GM21526 (cell line): Measurements from ENCODE around the gene FAXDC2.
"Not testable (repeated sequence)": the region's sequence is repeated elsewhere in the genome, so short reads cannot be mapped to it uniquely, and the experiment has no call there.

Source experiments
- ATAC-seq: cut with Tn5 transposase; IDR thresholded peaks from one replicate; pipeline ENCODE4 v1.9.1; 2021; ENCODE audit warnings: moderate library complexity; ENCODE audit not compliant: unreplicated experiment, low FRiP score

The FAXDC2 gene

GRCh38 chr5:154832804-154833203, 17.6 kb downstream of the FAXDC2 start:
- ATAC-seq, result not testable (repeated sequence)

- no peak for ATAC-seq
These were observed 19.0 kb downstream of the FAXDC2 start for GRCh38 chr5:154831451-154831850.

GRCh38 chr5:154830596-154830995, 19.8 kb downstream of the FAXDC2 start:
- ATAC-seq, result no peak

DNA sequence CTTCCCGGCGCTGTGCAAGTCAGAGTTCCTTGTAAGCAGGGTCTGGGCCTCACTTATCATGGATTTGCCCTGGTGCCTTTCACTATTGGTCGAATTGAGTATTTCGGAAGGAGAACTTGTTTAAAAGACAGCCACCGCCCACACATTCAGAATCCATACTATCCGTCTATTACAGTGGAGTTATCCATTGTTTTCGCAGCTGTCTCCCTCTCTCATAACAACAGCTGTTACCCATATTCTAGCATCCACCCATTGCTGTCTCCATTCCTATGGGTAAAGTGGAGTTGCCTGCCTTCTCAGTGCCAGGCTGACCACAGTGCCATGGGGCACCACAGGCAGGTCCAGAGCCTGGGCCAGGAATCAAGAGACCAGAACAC, 20.2 kb downstream of the FAXDC2 start:
- ATAC-seq, result no peak

DNA sequence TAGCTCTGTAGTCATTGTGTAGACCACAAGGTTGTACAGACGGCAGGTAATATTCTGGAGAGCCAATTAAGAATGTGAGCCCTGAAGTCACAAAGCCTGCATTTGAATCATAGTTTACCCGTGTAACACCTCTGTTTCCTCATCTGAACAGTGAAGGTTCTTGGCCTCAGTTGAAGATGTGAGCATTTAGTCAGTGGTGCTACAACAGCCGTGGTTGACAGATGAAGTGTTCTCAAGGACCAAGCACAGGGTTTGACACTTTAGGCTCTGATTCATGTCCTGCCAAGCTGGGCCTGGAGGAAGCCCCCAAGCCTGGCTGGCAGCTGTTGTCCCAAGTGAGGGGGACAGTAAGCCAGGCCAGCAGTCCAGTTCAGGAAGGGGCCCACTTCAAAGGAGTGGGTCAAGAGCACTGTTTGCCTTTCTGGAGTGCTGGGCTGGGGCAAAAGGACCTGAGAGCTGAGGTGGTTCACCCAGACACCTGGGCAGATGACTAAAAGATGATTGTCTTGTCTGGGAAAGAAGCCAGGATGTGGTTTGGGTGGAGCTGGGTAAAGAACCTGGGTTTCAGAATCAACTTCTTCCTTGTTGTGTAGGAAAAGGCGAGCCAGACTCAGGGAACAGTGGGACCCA, 20.7 kb downstream of the FAXDC2 start:
- no peak for ATAC-seq

- ATAC-seq, result no peak
These were observed 21.2 kb downstream of the FAXDC2 start for GRCh38 chr5:154829181-154829588.

DNA sequence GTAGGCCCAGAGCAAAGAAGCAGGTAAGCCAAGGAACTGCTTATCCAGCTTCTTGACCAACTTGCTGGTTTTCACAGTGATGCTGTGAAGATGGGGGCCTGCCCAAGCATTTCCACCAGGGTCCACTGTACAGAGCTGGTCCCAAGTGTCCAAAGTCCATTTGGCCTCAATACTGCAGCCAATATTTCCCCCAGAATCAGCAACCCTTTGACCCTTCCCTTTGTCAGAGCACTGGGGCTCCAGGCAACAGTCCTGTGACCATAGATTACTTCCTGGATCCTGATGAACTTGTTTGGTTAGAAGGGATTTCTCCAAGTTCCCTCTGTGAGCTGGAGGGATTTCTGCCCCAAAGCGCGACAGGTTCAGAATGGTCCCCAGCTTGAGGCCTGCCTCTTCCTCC, 26.3 kb downstream of the FAXDC2 start:
- ATAC-seq, result no peak

- ATAC-seq, result no peak
These were observed 26.8 kb downstream of the FAXDC2 start for GRCh38 chr5:154823605-154824004.

GRCh38 chr5:154822896-154823295, 27.5 kb downstream of the FAXDC2 start:
- ATAC-seq, result not testable (repeated sequence)

DNA sequence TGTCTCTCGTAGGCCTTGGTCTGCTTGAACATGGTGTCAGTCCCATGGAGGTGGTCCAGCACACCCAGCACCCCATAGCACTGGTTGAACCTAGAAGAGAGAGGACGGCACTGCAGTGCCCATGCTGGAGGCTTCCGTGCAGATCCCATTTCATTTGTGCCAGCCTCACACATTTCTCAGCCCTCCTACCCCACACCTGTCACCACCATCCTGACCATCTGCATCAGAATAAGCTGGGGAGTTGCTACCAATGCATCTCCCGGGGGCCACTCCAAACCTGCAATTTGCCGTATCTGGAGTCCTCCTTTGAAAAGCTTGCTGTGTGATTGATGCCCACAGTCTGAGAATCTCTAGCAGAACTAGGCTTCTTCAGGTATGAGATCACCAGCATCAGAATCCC, 30.0 kb downstream of the FAXDC2 start:
- ATAC-seq, result no peak

DNA sequence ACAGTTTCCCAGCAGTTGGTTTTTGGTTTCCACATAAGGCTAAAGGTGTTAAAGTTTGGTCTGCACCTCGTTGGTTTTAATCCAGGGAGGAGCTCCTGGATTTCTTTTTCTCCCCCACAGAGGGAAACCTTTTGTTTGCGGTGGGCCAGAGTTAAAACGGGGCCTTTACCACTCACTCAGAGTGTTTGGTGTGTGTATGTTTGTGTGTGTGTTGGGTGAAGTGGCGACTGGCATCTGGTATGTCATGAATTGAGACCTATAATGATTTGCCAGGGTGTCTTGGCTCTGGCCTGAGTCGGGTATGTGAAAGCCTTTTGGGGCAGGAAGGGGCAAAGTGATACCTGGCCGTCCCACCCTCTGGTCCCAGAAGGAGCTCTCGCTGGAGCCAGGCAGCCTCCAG, 30.9 kb downstream of the FAXDC2 start:
- no peak for ATAC-seq

- ATAC-seq, result no peak
These were observed 31.8 kb downstream of the FAXDC2 start for GRCh38 chr5:154818471-154819116.

DNA sequence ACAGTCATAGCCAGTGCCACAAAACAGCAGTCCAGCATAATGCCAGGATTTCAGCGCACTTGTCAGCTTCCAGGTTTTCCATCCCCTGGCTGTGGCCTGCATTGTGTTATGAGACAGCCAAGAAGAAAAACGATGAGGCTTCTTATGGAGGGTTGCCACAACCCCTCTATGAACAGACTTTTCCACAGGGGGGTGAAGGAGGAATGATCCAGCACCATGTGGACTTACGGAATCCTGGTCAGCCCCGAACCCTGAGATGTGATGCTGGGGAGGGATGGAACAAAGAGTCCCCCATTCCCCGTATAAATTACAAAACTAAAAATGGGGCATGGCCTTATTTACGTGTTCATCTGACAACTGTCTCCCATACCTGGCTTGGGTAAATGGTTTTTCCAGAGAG, 32.6 kb downstream of the FAXDC2 start:
- ATAC-seq, result no peak

- ATAC-seq, result no peak
These were observed 33.4 kb downstream of the FAXDC2 start for GRCh38 chr5:154816891-154817492.

GRCh38 chr5:154815684-154816247, 34.6 kb downstream of the FAXDC2 start:
- no peak for ATAC-seq

GRCh38 chr5:154815025-154815424, 35.4 kb downstream of the FAXDC2 start:
- no peak for ATAC-seq

GRCh38 chr5:154813736-154814135, 36.7 kb downstream of the FAXDC2 start:
- ATAC-seq, result no peak

DNA sequence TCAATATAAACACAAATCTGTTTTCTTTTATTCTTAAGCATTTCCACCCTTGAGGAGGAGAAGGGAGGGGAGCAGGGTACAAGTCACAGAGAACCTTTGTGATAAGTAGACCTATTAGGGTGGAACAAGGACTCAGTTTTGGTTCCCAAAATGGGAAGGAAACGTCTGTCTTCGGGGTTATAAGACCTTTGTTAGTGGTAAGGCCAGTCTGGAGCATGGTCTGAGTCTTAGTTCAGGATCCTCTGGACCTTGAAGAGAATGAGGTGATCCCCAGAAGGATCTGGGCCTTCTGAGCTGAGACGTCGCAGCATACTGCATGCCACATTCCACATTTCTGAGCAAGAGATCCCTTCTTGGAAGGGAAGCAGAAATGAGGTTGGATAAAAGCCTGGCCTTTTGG, 37.2 kb downstream of the FAXDC2 start:
- ATAC-seq, result no peak

DNA sequence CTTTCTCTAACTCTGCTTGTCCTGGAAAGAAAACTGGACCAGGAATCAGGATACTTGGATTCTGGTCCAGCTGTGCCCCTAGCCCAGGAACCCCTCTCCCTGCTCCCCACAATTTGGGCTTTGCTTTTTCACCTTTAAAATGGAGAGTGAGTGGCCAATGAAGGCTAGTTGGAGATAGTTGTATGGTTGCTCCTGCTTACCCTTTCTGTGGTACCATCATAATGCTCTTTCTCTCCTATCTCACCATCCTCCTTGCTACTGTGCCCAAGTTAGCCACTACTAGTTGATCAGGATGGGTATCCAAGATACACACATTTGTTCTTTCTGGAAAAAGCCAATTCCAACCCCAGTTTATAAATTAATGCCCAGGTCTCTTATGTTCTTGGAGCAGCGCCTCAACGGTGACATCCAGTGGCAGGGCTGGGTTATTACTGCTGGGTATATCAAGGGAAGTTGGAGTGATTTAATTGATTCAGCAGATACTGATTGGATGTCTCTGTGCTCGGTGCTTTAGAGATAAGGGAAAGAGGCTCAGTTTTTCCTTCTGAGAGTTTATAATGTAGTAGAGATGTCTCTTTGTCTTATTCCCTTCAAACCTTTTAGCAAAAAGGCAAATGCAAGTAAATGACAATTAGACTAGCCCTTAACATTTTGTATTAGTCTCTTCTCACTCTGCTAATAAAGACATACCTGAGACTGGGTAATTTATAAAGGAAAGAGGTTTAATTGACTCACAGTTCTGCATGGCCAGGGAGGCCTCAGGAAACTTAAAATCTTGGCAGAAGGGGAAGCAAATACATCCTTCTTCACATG, 38.5 kb downstream of the FAXDC2 start:
- peak; percentile 58 for ATAC-seq

GRCh38 chr5:154811239-154811638, 39.2 kb downstream of the FAXDC2 start:
- no peak for ATAC-seq

DNA sequence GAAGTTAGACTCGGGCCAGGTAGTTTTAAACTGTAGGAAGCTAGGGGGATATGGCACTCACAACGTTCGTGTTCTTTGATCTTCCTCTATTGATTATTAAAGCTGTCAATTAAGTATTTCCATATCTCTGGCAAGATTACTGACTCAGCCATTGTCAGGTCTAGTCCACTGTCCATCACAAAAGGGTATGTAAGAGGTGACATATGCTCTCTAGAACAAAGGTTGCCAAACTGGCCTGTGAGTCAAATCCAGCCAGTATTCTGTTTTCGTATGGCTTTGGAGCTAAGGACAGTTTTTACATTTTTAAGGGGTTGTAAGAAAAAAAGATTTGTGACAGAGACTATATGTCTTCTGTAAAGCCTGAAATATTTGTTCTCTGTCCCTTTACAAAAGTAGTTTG, 44.2 kb downstream of the FAXDC2 start:
- no peak for ATAC-seq
